Esophagus squamous epithelium (tissue), 4 donors: ENCODE results near the gene MUC5AC.

Experiments used
- POLR2A ChIP-seq, 4 donors: fragments of 450-650 bp; IDR thresholded peaks; one replicate each; pipeline ENCODE4 v1.6.1; 2017; ENCODE audit warnings: antibody characterized with exemption in 4 of 4, mild to moderate bottlenecking in 4 of 4, moderate library complexity in 3 of 4
- TF ChIP-seq, protein P1 (sequence below), 6 experiments: fragments of 450-650 bp in 4 of 6; fragments of 200-600 bp in 2 of 6; sonication (generic) in 2 of 6; IDR thresholded peaks; one replicate each; pipeline ENCODE4 v1.5.1; 2016 to 2019; ENCODE audit warnings: antibody characterized with exemption in 6 of 6, mild to moderate bottlenecking in 4 of 6, moderate library complexity in 4 of 6

DNA sequence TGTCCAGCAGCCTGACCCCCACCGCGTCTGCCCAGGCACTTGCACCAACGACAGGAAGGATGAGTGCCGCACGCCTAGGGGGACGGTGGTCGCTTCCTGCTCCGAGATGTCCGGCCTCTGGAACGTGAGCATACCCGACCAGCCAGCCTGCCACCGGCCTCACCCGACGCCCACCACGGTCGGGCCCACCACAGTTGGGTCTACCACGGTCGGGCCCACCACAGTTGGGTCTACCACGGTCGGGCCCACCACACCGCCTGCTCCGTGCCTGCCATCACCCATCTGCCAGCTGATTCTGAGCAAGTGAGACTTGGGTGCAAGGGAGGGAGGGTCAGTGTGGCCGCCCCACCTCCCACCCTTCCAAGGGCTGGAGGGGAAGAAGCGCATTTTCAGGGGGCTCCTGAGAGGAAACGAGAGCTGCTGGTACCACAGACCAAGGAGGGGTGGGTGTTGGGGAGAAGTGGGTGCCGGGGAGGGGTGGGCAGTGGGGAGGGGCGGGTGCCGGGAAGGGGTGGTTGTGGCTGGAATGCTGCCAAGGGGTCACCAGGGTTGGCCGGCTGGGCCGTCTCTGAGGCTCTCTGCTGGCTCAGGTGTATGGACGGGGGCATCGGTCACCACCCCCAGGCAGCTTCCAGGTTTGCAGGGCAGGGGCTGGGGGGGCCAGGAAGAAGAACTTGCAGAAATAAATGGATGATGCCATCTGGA, 37.4 kb downstream of the MUC5AC start:
- TF ChIP-seq, protein P1, sequence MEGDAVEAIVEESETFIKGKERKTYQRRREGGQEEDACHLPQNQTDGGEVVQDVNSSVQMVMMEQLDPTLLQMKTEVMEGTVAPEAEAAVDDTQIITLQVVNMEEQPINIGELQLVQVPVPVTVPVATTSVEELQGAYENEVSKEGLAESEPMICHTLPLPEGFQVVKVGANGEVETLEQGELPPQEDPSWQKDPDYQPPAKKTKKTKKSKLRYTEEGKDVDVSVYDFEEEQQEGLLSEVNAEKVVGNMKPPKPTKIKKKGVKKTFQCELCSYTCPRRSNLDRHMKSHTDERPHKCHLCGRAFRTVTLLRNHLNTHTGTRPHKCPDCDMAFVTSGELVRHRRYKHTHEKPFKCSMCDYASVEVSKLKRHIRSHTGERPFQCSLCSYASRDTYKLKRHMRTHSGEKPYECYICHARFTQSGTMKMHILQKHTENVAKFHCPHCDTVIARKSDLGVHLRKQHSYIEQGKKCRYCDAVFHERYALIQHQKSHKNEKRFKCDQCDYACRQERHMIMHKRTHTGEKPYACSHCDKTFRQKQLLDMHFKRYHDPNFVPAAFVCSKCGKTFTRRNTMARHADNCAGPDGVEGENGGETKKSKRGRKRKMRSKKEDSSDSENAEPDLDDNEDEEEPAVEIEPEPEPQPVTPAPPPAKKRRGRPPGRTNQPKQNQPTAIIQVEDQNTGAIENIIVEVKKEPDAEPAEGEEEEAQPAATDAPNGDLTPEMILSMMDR (IDR thresholded peaks at IDR 0.05): no peak
- TF ChIP-seq POLR2A (IDR thresholded peaks at IDR 0.05): no peak
